Measurements from ENCODE around the gene UBE2D4. TPM values are rescaled to one million over a fixed set of nuclear protein-coding genes. Genes with fewer than 3 reads are reported as not detected.

UBE2D4 gene
- total RNA-seq, 1 donor from 2014 or later: 21.3 TPM

DNA sequence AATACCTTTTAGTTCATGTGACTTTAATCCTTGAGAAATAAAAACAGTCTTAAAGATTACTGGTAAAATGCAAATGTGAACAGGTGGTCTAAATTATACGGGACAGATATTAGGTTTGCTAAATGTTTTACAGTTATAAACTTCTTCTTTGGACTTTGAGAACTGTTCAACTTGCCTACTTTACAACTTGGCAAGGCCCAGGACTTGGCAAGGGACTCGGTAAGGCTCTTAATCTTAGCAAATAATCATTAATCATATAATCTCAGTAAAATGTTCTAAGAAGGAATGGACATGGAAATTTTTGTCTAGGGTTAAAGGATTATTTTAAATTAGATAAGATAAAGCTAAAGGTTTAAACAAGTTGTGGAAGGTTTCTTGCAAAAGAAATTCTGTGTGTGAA lies 4.8 kb upstream of the UBE2D4 start:
- no peak overlapping the region for H3K4me3 ChIP-seq
- H3K4me1 ChIP-seq: peaks cover 15% of the 10 kb centered on the region
- TF ChIP-seq, protein P1, sequence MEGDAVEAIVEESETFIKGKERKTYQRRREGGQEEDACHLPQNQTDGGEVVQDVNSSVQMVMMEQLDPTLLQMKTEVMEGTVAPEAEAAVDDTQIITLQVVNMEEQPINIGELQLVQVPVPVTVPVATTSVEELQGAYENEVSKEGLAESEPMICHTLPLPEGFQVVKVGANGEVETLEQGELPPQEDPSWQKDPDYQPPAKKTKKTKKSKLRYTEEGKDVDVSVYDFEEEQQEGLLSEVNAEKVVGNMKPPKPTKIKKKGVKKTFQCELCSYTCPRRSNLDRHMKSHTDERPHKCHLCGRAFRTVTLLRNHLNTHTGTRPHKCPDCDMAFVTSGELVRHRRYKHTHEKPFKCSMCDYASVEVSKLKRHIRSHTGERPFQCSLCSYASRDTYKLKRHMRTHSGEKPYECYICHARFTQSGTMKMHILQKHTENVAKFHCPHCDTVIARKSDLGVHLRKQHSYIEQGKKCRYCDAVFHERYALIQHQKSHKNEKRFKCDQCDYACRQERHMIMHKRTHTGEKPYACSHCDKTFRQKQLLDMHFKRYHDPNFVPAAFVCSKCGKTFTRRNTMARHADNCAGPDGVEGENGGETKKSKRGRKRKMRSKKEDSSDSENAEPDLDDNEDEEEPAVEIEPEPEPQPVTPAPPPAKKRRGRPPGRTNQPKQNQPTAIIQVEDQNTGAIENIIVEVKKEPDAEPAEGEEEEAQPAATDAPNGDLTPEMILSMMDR (IDR thresholded peaks at IDR 0.05): no peak
- H3K36me3 ChIP-seq: no peaks in the 10 kb centered on the region
- DNase-seq (no peak), ATAC-seq (no peak)
- no peaks in the 10 kb centered on the region for H3K9me3 ChIP-seq
- intact Hi-C loops (cut with DNase I): no loop called here
- no peak overlapping the region for H3K27ac ChIP-seq
- no peaks in the 10 kb centered on the region for H3K27me3 ChIP-seq (ENCODE audit: low read depth)

DNA sequence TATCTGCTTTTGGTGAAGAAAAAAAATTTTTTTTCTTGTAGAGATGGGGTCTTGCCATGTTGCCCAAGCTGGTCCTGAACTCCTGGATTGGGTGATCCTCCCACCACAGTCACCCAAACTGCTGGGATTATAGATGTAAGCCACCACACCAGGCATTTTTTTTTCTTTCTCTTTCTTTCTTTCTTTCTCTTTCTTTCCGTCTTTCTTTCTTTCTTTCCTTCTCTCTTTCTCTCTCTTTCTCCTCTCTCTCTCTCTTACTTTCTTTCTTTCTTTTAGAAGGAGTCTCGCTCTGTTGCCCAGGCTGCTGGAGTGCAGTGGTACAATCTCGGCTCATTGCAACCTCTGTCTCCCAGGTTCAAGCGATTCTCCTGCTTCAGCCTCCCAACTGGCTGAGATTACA lies 3.5 kb upstream of the UBE2D4 start:
- Histone ChIP-seq H3K4me1 (peaks cover 25% of the 10 kb centered on the region), H3K27ac (no peak overlapping the region), H3K4me3 (no peak overlapping the region), H3K27me3 (ENCODE audit: low read depth) (no peaks in the 10 kb centered on the region), H3K9me3 (no peaks in the 10 kb centered on the region), H3K36me3 (no peaks in the 10 kb centered on the region)
- ATAC-seq (no peak), DNase-seq (no peak)
- intact Hi-C loops (cut with DNase I): no loop called here
- TF ChIP-seq, protein P1 (IDR thresholded peaks at IDR 0.05): no peak

DNA sequence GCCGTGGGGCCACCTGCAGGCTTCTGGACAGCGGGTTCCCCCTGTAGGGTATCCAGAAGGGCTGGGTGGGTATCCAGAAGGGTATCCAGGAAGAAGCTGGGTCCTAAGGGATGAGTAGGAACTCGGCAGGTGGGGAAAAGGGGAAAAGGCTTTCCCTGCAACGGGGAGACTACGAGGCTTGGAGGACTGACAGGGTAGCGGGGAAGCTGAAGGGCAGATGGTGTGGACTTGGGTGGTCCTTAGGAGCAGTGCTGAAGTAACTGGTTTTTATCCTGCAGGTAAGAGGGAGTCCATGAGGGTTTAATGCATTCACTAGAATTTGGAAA lies 525 bp downstream of the UBE2D4 start:
- peak overlapping the region; percentile 96 for H3K27ac ChIP-seq
- peak; percentile 34 to 39 for ATAC-seq
- TF ChIP-seq, protein P1 (IDR thresholded peaks at IDR 0.05): no peak
- intact Hi-C loops (cut with DNase I): no loop called here
- H3K4me1 ChIP-seq: peaks cover 25% of the 10 kb centered on the region
- DNase-seq: no peak
- H3K27me3 ChIP-seq (ENCODE audit: low read depth): no peaks in the 10 kb centered on the region
- no peaks in the 10 kb centered on the region for H3K9me3 ChIP-seq
- H3K36me3 ChIP-seq: no peaks in the 10 kb centered on the region
- H3K4me3 ChIP-seq: peak overlapping the region; percentile 81

DNA sequence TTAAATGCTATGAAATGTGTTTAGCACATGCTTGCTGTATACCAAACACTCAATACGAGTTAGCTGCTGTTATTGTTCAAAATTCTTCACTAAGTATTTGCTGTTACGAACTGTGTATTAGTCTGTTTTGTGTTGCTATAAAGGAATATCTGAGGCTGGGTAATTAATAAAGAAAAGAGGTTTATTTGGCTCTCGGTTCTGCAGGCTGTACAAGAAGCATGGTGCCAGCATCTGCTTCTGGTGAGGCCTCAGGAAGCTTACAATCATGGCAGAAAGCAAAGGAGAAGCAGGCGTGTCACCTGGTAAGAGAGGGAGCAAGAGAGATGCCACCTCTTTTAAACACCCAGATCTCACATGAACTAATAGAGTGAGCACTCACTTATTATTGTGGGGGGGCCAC lies 1.6 kb downstream of the UBE2D4 start:
- Histone ChIP-seq H3K4me3 (no peak overlapping the region), H3K27me3 (ENCODE audit: low read depth) (no peaks in the 10 kb centered on the region), H3K27ac (no peak overlapping the region), H3K36me3 (no peaks in the 10 kb centered on the region), H3K4me1 (peaks cover 25% of the 10 kb centered on the region), H3K9me3 (no peaks in the 10 kb centered on the region)
- no peak for ATAC-seq
- intact Hi-C loops (cut with DNase I): no loop called here
- TF ChIP-seq, protein P1 (IDR thresholded peaks at IDR 0.05): no peak
- DNase-seq: no peak

DNA sequence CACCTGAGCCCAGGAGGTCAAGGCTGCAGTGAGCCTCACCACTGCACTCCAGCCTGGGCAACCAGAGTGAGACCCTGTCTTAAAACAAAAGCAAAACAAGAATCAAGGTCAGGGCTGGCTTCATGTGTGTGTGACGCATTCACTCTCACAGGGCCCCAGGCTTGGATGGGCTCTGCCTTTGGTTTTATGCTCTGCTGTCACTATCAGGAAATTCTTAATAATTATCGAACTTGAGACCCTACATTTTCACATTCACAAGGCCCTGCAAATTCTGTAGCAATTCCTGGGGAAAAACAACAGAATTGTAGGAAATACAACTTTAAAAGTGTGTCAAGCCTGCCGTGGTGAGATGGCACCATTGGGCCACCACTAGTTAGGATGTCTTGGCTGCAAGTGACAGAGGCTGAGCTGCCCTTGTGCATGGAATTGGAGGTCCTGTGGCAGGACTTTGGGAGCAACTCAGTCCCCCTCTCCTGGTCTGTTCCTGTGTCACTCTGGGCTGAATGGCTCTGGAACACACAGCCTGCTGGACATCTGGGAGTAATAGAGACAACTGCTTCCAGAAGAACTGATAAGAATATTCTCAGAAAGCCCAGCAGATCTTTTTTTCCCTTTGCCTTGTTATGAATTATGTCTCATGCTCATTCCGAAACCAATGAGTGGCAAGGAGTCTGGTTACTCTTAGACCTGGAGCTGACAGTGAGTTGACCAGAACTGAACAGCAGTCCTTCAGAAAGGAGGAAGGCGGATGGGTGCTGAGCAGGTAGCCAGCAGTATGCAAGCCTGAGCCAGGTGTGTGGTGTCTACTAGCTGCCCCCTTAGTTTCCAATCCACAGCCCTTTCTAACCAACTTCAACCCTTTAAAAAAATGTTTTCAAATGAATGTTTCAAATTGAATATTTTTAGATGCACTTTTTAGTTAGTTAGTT lies 3.6 kb downstream of the UBE2D4 start:
- Histone ChIP-seq H3K4me1 (peaks cover 23% of the 10 kb centered on the region), H3K27ac (no peak overlapping the region), H3K9me3 (no peaks in the 10 kb centered on the region), H3K36me3 (no peaks in the 10 kb centered on the region), H3K4me3 (no peak overlapping the region), H3K27me3 (ENCODE audit: low read depth) (no peaks in the 10 kb centered on the region)
- no peak for DNase-seq
- no peak for ATAC-seq
- TF ChIP-seq, protein P1 (IDR thresholded peaks at IDR 0.05): no peak
- intact Hi-C loops (cut with DNase I): no loop called here
